Loucy (cell line): Measurements from ENCODE around the gene OR11A1.

Source experiments
- H2AFZ ChIP-seq: fragments of 200-600 bp; sonication (generic); 2 replicates; pipeline ENCODE4 v1.6.0; 2016; ENCODE audit warnings: antibody characterized with exemption, mild to moderate bottlenecking, low read length, moderate library complexity
- H3F3A ChIP-seq: fragments of 200-600 bp; 2 replicates; pipeline ENCODE4 v1.6.0; 2016; ENCODE audit warnings: antibody characterized with exemption, low read depth, mild to moderate bottlenecking
- H3K27me3 ChIP-seq: fragments of 200-600 bp; sonication (generic); 2 replicates; pipeline ENCODE4 v1.6.1; 2014; ENCODE audit warnings: low read length, mild to moderate bottlenecking; ENCODE audit not compliant: insufficient read depth, poor library complexity, severe bottlenecking
- H3K36me3 ChIP-seq: fragments of 200-600 bp; sonication (generic); 2 replicates; pipeline ENCODE4 v1.6.1; 2016; ENCODE audit warnings: low read length; ENCODE audit not compliant: insufficient read depth
- H3K4me1 ChIP-seq: fragments of 200-600 bp; sonication (generic); 2 replicates; pipeline ENCODE4 v1.5.1; 2014; ENCODE audit warnings: low read length, mild to moderate bottlenecking; ENCODE audit not compliant: insufficient read depth, poor library complexity, severe bottlenecking
- H3K4me2 ChIP-seq: fragments of 200-600 bp; sonication (generic); 2 replicates; pipeline ENCODE4 v1.6.0; 2014; ENCODE audit warnings: antibody characterized with exemption, low read length, low read depth, mild to moderate bottlenecking; ENCODE audit not compliant: poor library complexity, severe bottlenecking
- H3K4me3 ChIP-seq: fragments of 200-600 bp; sonication (generic); 2 replicates; pipeline ENCODE4 v1.5.1; 2014; ENCODE audit warnings: low read length, mild to moderate bottlenecking, mixed read lengths; ENCODE audit not compliant: poor library complexity, severe bottlenecking
- H3K79me2 ChIP-seq: fragments of 200-600 bp; sonication (generic); 2 replicates; pipeline ENCODE4 v1.6.1; 2014; ENCODE audit warnings: low read length; ENCODE audit not compliant: insufficient read depth
- H3K9ac ChIP-seq: fragments of 200-600 bp; sonication (generic); 2 replicates; pipeline ENCODE4 v1.6.0; 2014; ENCODE audit warnings: mild to moderate bottlenecking, low read depth, low read length, moderate library complexity; ENCODE audit not compliant: poor library complexity, severe bottlenecking
- H3K9me2 ChIP-seq: fragments of 200-600 bp; sonication (generic); replicated peaks from 2 replicates; pipeline ENCODE4 v1.6.1; 2016; ENCODE audit warnings: low read depth, low read length, mixed read lengths
- H3K9me3 ChIP-seq: fragments of 200-600 bp; sonication (generic); 2 replicates; pipeline ENCODE4 v1.6.1; 2014; ENCODE audit warnings: mild to moderate bottlenecking, antibody characterized with exemption, low read length, low read depth; ENCODE audit not compliant: insufficient read depth
- H4K20me1 ChIP-seq: fragments of 200-600 bp; sonication (generic); 2 replicates; pipeline ENCODE4 v1.6.0; 2014; ENCODE audit warnings: antibody characterized with exemption, low read length, mild to moderate bottlenecking; ENCODE audit not compliant: insufficient read depth, poor library complexity, severe bottlenecking
- CTCF ChIP-seq: fragments of 200-600 bp; sonication (generic); conservative IDR thresholded peaks from 2 replicates; pipeline ENCODE4 v1.5.1; 2014; ENCODE audit warnings: mild to moderate bottlenecking, antibody characterized with exemption, low read length
- EZH2phosphoT487 ChIP-seq: fragments of 200-600 bp; IDR thresholded peaks from 2 replicates; pipeline ENCODE4 v1.6.1; 2018; ENCODE audit warnings: antibody characterized with exemption, mild to moderate bottlenecking, moderate library complexity, borderline replicate concordance

OR11A1 gene

GRCh38 chr6:29487131-29487530 lies 30.3 kb upstream of the OR11A1 start:
- H3K79me2 ChIP-seq, result no peaks in the 10 kb centered on the region
- peaks cover 4% of the 10 kb centered on the region for H3F3A ChIP-seq
- TF ChIP-seq CTCF (no peak), EZH2phosphoT487 (no peak)
- H2AFZ ChIP-seq, result no peak overlapping the region
- peaks cover 4% of the 10 kb centered on the region; the same call in 1 of the 2 replicates for H3K9me3 ChIP-seq
- no peak overlapping the region for H3K9ac ChIP-seq
- H3K36me3 ChIP-seq, result no peaks in the 10 kb centered on the region
- no peaks in the 10 kb centered on the region for H4K20me1 ChIP-seq
- no peaks in the 10 kb centered on the region for H3K27me3 ChIP-seq
- no peak overlapping the region for H3K4me3 ChIP-seq
- H3K4me1 ChIP-seq, result peaks cover 37% of the 10 kb centered on the region
- no peaks in the 10 kb centered on the region for H3K9me2 ChIP-seq
- H3K4me2 ChIP-seq, result no peak overlapping the region

GRCh38 chr6:29486577-29486976 lies 29.7 kb upstream of the OR11A1 start:
- H2AFZ ChIP-seq, result peak overlapping the region; percentile 20; the same call in 1 of the 2 replicates

GRCh38 chr6:29483735-29484134 lies 26.9 kb upstream of the OR11A1 start:
- H3K4me1 ChIP-seq, result peaks cover 28% of the 10 kb centered on the region
- no peaks in the 10 kb centered on the region for H3K79me2 ChIP-seq
- H3K9ac ChIP-seq, result no peak overlapping the region
- H2AFZ ChIP-seq, result no peak overlapping the region
- H3K4me3 ChIP-seq, result no peak overlapping the region
- H3K9me2 ChIP-seq, result no peaks in the 10 kb centered on the region
- TF ChIP-seq EZH2phosphoT487 (no peak), CTCF (no peak)
- no peaks in the 10 kb centered on the region for H4K20me1 ChIP-seq
- no peaks in the 10 kb centered on the region for H3K27me3 ChIP-seq
- H3F3A ChIP-seq, result peaks cover 5% of the 10 kb centered on the region; the same call in 1 of the 2 replicates
- H3K36me3 ChIP-seq, result no peaks in the 10 kb centered on the region
- peaks cover 9% of the 10 kb centered on the region for H3K9me3 ChIP-seq
- H3K4me2 ChIP-seq, result no peak overlapping the region

More at GRCh38 chr6:29486577-29486976, 29.7 kb upstream of the OR11A1 start:
- TF ChIP-seq EZH2phosphoT487 (no peak), CTCF (no peak)
- H3K79me2 ChIP-seq, result no peaks in the 10 kb centered on the region
- H3K36me3 ChIP-seq, result no peaks in the 10 kb centered on the region
- no peaks in the 10 kb centered on the region for H3K27me3 ChIP-seq
- H3K4me2 ChIP-seq, result no peak overlapping the region
- H4K20me1 ChIP-seq, result no peaks in the 10 kb centered on the region
- no peak overlapping the region for H3K9ac ChIP-seq
- H3K4me1 ChIP-seq, result peaks cover 31% of the 10 kb centered on the region
- peaks cover 4% of the 10 kb centered on the region for H3F3A ChIP-seq
- H3K4me3 ChIP-seq, result no peak overlapping the region
- no peaks in the 10 kb centered on the region for H3K9me2 ChIP-seq
- peaks cover 9% of the 10 kb centered on the region for H3K9me3 ChIP-seq
